Stimulated activated CD4-positive, alpha-beta T cell treated with anti-CD3 and anti-CD28 coated beads, Interleukin-2, amount 100 ng/mL, for 48 hours (primary cell): ENCODE data around the gene RNF112.

Experiments
- DNase-seq, 2 donors: peaks; one replicate each; pipeline ENCODE4 v3.0.0-alpha.2; 2020

Gene RNF112

DNA sequence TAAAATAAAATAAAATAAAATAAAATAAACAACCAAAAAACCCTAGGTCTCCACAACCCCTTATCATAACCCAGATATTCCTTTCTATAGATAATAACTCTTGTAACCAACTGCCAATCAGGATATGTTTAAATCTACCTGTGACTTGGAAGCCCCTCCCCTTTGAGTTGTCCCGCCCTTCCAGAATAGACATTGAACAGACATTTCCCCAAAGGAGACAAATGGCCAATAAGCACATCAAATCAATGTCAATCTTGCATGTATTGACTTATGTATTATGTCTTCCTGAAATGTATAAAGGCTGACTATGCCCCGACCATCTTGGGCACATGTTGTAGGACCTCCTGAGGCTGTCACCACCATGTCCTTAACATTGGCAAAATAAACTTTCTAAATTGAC lies 34.2 kb upstream of the RNF112 start:
- DNase-seq, result no peak

DNA sequence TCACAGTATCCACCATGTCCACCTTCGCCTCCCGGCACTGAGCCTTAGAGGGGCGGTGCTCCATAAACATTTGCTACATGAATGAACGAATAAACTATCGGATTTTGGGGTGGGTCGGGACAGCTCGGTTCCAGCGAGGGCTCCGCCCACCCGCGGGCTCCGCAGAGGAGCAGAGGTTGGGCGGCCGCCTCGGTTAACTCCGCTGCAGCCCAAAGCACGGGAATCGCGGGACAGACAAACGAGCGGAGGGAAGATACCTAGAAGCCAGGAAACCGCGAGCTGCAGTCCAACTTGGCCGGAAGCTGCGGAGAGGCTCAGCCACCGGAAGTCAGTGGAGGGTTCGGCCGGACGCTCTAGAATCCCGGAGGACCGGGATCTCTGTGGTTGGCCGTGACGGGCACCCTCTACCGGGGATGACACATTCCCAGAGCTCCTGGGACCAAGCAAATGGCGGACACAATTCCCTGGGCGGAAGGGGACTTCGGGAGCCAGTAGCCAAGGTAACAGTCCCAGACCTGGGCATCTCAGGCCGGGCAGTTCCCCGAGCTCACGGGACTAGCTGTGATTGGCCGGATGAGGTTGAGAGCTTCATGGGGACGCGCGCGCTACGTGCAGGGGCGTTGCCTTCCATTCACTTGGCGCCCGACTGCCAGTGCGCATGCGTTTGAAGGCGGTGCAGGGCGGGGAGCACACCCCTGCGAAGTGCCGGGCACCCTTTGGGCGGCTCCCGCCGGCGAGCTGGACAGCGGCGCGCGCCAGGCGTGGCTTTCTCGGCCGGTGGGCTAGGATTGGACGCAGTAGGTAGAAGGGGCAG lies 33.2 kb upstream of the RNF112 start:
- peak; percentile 92 for DNase-seq

DNA sequence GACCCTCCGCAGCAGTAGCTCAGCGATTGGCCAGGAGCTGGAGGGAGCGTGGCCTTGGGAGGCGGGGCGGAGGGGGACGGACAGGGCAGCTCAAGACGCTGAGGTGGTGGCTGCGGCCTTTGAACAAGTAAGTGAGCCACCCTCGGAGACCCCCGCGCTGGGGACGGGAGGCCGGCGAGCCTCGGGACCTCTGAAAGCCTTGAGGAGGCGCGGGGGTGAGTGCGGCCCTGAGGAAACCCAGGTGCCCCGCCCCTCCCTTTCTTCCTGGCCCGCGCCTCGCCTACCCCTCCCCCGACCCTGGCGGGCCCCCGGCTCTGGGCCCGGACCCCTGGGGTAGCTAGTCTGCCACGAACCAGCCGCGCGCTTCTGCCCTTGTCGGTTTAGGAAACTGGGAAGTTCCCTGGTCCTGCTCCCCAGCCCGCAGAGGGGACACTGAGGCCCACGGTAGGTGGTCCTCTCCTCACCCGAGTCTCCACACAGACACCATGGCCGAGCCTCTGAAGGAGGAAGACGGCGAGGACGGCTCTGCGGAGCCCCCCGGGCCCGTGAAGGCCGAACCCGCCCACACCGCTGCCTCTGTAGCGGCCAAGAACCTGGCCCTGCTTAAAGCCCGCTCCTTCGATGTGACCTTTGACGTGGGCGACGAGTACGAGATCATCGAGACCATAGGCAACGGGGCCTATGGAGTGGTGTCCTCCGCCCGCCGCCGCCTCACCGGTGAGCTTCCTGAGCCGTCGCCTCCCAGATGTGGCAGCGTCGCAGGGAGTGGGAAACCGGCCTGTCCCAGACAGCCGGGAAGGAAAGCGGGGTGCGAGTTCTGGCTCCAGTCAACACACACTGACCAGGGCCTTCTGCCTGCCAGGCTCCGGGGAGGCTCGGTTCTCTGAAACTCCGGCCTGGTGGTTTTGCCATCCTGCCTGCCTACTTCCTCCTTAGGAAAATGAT lies 32.3 kb upstream of the RNF112 start, which contains the start of gene MAPK7:
Gene MAPK7 (plus strand): TSS at position 83 of the 945 bp plus-strand sequence. CDS start 403 bp downstream, at position 486.
- no peak for DNase-seq

GRCh38 chr17:19379361-19380065 lies 31.5 kb upstream of the RNF112 start:
- no peak for DNase-seq

GRCh38 chr17:19380481-19381301 lies 30.3 kb upstream of the RNF112 start:
- DNase-seq, result no peak

DNA sequence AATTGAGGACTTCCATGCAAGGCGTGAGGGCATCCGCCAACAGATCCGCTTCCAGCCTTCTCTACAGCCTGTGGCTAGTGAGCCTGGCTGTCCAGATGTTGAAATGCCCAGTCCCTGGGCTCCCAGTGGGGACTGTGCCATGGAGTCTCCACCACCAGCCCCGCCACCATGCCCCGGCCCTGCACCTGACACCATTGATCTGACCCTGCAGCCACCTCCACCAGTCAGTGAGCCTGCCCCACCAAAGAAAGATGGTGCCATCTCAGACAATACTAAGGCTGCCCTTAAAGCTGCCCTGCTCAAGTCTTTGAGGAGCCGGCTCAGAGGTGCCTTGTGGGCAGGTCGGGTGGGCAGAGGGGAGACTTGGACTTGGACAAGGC lies 29.7 kb upstream of the RNF112 start:
- DNase-seq, result no peak

DNA sequence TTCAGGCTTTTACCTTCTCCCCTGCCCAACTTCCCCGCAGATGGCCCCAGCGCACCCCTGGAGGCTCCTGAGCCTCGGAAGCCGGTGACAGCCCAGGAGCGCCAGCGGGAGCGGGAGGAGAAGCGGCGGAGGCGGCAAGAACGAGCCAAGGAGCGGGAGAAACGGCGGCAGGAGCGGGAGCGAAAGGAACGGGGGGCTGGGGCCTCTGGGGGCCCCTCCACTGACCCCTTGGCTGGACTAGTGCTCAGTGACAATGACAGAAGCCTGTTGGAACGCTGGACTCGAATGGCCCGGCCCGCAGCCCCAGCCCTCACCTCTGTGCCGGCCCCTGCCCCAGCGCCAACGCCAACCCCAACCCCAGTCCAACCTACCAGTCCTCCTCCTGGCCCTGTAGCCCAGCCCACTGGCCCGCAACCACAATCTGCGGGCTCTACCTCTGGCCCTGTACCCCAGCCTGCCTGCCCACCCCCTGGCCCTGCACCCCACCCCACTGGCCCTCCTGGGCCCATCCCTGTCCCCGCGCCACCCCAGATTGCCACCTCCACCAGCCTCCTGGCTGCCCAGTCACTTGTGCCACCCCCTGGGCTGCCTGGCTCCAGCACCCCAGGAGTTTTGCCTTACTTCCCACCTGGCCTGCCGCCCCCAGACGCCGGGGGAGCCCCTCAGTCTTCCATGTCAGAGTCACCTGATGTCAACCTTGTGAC lies 29.1 kb upstream of the RNF112 start:
- no peak for DNase-seq

DNA sequence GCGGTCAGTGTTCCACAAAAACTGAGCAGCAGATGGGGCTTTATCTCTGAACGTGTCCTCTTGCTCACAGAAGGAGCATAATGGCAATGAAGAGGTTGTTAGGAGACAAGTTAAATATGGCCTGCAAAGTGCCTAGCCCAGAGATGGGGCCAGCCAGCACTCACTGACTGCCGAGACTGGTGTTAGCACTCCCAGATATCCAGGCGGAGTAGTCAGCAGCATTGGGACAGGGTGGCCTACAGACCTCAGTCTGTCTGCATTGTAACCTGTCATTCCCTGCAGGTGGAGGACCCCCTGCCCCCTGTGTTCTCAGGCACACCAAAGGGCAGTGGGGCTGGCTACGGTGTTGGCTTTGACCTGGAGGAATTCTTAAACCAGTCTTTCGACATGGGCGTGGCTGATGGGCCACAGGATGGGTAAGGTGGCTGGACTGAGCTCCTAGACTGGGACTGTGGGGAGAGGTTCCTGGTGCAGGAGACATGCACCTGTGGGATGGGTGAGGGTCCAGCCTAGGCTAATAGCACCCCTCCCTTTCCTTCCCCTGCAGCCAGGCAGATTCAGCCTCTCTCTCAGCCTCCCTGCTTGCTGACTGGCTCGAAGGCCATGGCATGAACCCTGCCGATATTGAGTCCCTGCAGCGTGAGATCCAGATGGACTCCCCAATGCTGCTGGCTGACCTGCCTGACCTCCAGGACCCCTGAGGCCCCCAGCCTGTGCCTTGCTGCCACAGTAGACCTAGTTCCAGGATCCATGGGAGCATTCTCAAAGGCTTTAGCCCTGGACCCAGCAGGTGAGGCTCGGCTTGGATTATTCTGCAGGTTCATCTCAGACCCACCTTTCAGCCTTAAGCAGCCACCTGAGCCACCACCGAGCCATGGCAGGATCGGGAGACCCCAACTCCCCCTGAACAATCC lies 28.2 kb upstream of the RNF112 start:
- DNase-seq, result no peak

GRCh38 chr17:19383681-19384470 lies 27.2 kb upstream of the RNF112 start:
- no peak for DNase-seq

DNA sequence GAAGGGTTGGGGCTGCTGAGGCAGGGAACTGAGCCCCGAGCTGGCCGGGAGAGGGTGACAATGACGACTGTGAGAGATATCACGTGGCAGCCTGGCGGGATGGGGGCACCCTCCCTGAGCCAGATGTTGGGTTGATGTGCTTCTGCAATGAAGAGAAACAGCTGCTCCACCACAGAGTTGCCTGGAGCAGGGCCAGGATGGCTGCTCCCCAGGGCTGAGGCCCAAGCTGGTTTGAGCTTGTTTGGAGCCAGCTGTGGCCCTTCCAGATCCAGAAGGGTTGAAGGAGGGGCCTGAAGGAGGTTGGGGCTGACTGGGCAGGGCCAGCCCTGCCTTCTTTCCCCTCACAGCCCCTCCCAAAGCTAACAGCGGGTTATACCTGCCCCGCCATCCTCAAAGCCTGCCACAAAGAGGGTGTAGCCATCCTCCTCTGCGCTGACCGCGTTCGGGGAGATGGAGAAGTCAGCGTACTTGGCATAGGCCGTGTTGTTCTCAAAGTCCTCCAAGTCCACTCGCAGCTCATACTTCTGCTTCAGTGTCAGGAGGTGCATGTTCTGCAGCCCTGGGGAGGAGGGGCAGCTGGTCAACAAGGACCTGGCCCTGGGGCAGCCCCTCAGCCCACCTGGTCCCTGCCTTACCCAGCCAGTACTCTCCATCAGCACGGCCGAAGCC lies 26.2 kb upstream of the RNF112 start:
- DNase-seq, result no peak

DNA sequence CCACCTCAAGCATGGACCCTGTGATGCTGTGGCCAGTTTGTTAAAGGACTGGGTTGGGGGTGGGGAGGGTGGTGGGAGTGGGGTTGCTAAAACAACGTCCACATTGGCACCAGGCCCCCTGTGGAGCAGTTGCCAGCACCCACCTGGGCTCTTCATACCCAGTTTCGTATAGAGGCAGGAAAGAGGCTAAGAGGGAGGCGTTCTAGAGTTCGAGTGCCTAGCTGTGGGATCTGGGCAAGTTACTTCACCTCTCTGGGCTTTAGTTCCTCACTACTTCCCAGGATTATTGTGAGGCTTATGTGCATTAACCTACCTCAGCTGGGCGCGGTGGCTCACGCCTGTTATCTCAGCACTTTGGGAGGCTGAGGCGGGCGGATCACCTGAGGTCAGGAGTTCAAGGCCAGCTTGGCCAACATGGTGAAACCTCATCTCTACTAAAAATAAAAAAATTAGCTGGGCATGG lies 25.5 kb upstream of the RNF112 start:
- DNase-seq, result no peak

DNA sequence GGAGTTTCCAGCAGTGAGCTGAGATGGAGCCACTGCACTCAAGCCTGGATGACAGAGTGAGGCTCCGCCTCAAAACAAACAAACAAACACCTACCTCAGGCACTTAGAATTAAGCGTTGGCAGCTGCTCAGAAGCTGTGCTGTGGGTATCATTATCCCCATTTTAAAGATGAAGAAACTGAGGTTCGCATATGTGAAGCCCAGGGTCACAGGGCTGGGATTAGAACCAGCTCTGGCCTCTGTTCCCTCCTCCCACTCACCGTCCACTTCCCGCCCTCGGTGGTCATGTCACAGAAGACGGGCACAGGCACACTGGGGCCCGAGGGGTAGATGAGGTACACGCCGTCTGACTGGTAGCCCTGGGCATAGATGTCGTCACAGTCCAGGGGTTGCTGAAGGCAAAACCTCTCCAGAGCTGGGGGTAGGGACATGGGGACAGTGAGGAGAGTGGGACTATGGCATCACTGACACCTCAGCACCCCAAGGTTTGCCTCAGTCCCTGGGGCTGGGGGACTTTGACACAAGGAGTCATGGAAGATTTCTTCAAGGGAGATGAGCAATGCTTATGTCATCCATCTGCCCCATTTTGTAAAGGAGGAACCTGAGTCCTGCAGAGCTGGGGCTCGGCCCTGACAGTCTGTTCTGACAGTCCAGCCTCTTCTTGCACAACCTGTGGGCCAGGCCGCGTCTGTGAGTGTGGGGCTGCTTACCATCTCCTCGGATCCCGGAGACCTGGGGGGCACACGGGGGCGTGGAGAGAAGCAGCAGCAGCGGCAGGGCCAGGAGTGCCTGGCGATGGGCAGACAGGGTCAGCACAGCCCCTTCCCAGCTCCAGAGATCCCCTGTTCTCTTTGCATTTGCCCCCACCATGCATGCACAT lies 24.7 kb upstream of the RNF112 start:
- DNase-seq, result no peak

DNA sequence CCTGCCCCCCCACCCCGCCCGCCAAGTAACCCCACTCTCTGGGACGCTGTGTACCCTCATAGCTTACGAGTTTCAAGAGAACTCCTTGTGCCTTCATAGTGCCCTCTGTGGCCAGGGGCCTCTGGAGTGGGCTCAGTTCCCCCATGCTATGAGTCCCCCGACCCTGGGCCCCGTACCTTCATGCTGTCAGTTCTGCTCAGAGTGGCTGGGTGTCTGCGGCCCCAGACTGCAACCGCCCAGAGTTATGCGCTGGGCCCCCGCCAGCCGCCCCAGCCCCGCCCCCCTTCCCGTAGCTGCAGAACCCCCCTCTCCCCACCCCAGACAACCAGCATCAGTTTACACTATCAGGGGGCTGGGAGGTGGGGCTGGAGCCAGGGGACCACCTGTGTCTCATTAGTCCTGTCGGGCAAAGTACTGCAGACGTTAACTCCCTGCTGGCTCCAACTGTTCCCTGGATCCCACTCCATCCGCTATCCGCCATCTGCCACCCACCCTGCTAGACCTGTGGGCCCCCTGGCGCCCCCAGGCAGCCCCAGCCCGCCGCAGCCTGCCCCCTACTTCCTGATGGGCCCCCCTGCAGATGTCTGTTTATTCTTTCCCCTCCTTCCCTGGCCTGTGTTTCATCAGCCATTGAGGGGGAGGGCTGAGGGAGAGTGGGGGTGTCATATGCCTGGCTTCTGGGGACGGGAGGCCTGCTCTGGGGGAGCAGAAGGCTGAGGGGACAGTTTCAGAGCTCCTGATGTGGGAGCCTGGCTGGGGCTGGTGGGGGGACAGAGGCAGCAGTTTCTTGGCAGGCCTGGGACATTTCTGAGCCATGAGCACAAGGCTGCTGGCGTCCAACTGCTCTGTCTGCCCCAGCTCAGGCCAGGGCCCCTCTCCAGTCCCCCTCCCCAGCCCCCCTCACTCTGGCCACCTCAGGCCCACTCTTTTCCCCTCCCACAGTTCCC lies 23.8 kb upstream of the RNF112 start, which contains the start of gene MFAP4:
Gene MFAP4 (minus strand): TSS at position 217 of the 947 bp plus-strand sequence. CDS start 35 bp downstream, at position 182.
- no peak for DNase-seq

GRCh38 chr17:19387921-19388521 lies 23.0 kb upstream of the RNF112 start:
- no peak for DNase-seq

DNA sequence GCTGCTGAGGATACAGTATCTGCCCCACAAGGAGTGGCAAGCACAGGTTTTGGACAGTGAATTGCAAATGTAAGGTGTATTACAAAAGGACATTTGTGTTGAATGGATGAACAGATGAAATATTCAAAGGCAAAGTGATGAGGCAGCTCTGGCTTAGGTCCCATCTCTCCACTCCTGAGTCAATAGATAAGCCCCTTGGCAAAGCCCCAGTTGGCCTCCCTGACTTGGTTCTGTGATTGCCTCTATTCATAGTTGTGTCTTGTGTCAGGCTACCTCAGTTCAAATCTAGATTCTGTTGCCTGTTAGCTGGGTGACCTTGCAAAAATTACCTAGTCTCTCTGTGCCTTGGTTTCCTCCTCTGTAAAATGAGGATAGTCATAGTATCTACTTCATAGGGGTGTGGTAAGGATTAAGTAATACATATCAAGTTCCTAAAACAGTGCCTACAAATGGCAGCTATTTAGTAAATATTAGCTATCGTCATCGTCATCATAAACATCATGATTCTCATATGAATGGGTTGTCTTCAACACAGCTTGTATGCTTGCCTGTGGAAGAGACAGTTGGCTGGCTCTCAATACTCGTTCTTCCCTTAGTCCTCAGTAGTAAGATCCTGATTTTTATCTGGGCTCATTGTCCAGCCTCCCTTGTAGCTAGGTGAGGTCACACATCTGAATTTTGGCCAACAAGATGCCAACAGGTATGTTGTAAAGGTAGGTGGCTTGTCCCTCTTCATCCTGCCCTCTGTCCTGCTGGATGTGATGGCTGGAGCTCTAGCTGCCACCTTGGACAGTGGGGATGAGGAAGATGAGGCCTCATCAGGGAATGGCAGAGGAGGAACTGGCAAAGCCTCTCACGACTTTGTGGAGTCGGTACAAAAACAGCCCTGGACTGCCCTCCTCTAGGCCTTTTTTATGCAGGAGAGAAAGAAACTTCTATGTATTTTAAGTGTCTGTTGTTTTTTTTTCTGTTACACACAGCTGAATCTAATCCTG lies 21.9 kb upstream of the RNF112 start:
- DNase-seq, result no peak
